Ishikawa (cell line): ENCODE data around the gene KRT35.

Source experiments
- CEBPB ChIP-seq: IDR thresholded peaks from 2 replicates; pipeline ENCODE4 v1.6.1; 2012
- CREB1 ChIP-seq: IDR thresholded peaks from 2 replicates; pipeline ENCODE4 v1.6.1; 2012; ENCODE audit warnings: low read depth
- EGR1 ChIP-seq: IDR thresholded peaks from 2 replicates; pipeline ENCODE4 v1.6.1; 2012
- EP300 ChIP-seq: IDR thresholded peaks from 2 replicates; pipeline ENCODE4 v1.6.1; 2012; ENCODE audit warnings: borderline replicate concordance
- FOXM1 ChIP-seq: IDR thresholded peaks from 2 replicates; pipeline ENCODE4 v1.6.1; 2012; ENCODE audit warnings: low read depth, borderline replicate concordance
- NFIC ChIP-seq: IDR thresholded peaks from 2 replicates; pipeline ENCODE4 v1.6.1; 2012
- RAD21 ChIP-seq: IDR thresholded peaks from 2 replicates; pipeline ENCODE4 v1.6.1; 2012; ENCODE audit warnings: low read depth
- TAF1 ChIP-seq: IDR thresholded peaks from 2 replicates; pipeline ENCODE4 v1.6.1; 2012; ENCODE audit warnings: low read depth, mild to moderate bottlenecking
- TCF12 ChIP-seq: IDR thresholded peaks from 2 replicates; pipeline ENCODE4 v1.6.1; 2012; ENCODE audit warnings: low read depth
- TEAD4 ChIP-seq: IDR thresholded peaks from 2 replicates; pipeline ENCODE4 v1.6.1; 2012
- YY1 ChIP-seq: IDR thresholded peaks from 2 replicates; pipeline ENCODE4 v1.6.1; 2012; ENCODE audit warnings: low read depth
- ZBTB7A ChIP-seq: IDR thresholded peaks from 2 replicates; pipeline ENCODE4 v1.6.1; 2012; ENCODE audit warnings: low read depth
- TF ChIP-seq, protein P1 (sequence below): IDR thresholded peaks from 2 replicates; pipeline ENCODE4 v1.6.1; 2012; ENCODE audit warnings: low read depth, mild to moderate bottlenecking
- TF ChIP-seq, protein P2 (sequence below): IDR thresholded peaks from 2 replicates; pipeline ENCODE4 v1.6.1; 2012
- TF ChIP-seq, protein P3 (sequence below): IDR thresholded peaks from 2 replicates; pipeline ENCODE4 v1.6.1; 2012

The KRT35 gene

DNA sequence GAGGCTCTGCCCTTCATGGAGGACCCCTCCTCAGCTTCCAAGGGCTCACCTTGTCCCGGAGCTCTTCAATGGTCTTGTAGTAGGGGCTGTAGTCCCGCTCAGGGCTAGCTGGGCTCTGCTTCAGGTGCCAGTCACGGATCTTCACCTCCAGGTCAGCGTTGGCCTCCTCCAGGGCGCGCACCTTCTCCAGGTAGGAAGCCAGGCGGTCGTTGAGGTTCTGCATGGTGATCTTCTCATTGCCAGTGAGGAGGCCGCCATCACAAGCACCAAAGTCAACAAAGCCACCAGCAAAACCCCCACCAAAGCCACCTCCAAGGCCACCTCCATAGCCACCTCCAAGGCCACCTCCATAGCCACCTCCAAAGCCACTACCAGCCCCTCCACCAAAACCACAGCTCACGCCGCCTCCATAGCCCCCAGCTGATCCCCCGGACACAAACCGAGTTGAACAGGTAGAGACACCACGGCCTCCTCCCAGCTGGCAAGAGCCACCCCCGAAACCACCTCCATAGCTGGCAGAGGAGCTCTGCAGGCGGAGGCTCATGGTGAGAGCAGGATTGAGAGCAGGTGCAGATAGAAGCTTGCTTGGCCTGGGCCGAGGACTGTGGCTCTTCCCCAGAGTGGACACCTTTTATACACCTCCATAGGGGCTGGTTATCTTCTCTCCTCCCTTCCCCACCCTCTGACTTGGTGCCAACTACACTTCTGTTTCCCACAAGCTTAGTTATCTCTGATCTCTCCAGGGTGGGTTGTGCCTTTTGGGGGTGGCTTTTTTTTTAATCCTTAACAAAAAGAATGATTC is 24.3 kb upstream of the KRT35 start, which contains the start of gene KRT13:
TSS of gene KRT13 (minus strand) at position 606 of the 802 bp plus-strand sequence. CDS start at position 544, 62 bp downstream.
- TF ChIP-seq YY1 (no peak), TCF12 (no peak), TAF1 (no peak), RAD21 (no peak), EGR1 (no peak), NFIC (no peak), FOXM1 (no peak), CREB1 (no peak), CEBPB (no peak)
- TF ChIP-seq, protein P1, sequence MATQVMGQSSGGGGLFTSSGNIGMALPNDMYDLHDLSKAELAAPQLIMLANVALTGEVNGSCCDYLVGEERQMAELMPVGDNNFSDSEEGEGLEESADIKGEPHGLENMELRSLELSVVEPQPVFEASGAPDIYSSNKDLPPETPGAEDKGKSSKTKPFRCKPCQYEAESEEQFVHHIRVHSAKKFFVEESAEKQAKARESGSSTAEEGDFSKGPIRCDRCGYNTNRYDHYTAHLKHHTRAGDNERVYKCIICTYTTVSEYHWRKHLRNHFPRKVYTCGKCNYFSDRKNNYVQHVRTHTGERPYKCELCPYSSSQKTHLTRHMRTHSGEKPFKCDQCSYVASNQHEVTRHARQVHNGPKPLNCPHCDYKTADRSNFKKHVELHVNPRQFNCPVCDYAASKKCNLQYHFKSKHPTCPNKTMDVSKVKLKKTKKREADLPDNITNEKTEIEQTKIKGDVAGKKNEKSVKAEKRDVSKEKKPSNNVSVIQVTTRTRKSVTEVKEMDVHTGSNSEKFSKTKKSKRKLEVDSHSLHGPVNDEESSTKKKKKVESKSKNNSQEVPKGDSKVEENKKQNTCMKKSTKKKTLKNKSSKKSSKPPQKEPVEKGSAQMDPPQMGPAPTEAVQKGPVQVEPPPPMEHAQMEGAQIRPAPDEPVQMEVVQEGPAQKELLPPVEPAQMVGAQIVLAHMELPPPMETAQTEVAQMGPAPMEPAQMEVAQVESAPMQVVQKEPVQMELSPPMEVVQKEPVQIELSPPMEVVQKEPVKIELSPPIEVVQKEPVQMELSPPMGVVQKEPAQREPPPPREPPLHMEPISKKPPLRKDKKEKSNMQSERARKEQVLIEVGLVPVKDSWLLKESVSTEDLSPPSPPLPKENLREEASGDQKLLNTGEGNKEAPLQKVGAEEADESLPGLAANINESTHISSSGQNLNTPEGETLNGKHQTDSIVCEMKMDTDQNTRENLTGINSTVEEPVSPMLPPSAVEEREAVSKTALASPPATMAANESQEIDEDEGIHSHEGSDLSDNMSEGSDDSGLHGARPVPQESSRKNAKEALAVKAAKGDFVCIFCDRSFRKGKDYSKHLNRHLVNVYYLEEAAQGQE: no peak
- TF ChIP-seq, protein P2, sequence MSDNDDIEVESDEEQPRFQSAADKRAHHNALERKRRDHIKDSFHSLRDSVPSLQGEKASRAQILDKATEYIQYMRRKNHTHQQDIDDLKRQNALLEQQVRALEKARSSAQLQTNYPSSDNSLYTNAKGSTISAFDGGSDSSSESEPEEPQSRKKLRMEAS: no peak

DNA sequence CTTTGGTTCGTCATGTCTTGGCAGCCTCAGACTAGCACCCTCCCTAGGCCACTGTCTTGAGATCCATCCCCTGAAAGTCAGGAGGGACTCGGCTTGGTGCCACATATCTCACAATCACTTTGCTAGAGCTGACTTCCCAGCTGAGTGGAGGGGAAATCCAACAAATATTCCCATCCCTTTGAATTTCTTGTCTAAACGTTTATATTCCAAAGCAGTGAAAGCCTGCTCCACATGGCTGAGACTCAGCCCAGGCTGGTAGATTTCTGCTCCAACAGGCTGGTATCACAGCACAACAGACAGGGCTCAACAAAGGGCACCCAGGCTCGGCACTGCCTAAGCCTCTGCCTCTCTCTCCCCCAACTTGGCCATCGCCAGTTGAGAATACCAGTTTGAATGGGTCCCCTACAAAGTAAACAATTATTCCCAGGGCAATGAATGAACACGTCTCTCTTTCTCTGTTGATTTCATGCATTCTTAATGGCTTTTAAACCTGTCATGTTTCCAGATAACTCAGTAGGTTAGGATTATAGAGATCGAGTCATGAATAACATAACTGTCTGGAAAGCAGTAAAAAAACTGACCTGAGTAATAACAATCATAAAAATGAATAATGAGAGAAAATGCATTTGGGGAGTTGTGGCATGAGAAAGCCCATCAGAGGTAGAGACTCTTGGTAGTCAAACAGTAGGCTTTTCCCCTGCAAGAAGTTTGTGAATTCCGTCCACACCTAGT is 23.5 kb upstream of the KRT35 start:
- TF ChIP-seq TEAD4 (no peak), FOXM1 (no peak), NFIC (no peak), CREB1 (no peak), EP300 (no peak), RAD21 (no peak), TAF1 (no peak), CEBPB (no peak), ZBTB7A (no peak), TCF12 (no peak), YY1 (no peak), EGR1 (no peak)
- TF ChIP-seq, protein P3, sequence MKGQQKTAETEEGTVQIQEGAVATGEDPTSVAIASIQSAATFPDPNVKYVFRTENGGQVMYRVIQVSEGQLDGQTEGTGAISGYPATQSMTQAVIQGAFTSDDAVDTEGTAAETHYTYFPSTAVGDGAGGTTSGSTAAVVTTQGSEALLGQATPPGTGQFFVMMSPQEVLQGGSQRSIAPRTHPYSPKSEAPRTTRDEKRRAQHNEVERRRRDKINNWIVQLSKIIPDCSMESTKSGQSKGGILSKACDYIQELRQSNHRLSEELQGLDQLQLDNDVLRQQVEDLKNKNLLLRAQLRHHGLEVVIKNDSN: no peak
- TF ChIP-seq, protein P1: no peak
- TF ChIP-seq, protein P2: no peak

DNA sequence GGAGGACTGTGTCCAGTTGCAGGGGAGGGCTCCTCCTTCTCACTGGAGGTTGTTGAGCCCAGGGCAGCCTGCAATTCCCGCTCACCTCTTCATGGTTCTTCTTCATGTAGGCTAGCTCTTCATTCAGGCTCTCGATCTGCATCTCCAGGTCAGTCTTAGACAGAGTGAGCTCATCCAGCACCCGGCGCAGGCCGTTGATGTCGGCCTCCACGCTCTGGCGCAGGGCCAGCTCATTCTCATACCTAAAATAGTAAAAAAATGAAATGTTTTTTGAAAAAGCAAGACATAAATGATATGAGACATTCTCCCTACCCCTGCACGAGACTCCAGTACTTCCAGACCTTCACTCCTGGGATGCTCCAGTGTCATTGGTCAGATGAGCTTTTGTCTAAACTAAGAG is 22.3 kb upstream of the KRT35 start:
- TF ChIP-seq CREB1: no peak
- no peak for TF ChIP-seq CEBPB
- TF ChIP-seq, protein P1: no peak
- no peak for TF ChIP-seq TEAD4
- TF ChIP-seq TAF1: no peak
- TF ChIP-seq TCF12: no peak
- TF ChIP-seq EP300: no peak

DNA sequence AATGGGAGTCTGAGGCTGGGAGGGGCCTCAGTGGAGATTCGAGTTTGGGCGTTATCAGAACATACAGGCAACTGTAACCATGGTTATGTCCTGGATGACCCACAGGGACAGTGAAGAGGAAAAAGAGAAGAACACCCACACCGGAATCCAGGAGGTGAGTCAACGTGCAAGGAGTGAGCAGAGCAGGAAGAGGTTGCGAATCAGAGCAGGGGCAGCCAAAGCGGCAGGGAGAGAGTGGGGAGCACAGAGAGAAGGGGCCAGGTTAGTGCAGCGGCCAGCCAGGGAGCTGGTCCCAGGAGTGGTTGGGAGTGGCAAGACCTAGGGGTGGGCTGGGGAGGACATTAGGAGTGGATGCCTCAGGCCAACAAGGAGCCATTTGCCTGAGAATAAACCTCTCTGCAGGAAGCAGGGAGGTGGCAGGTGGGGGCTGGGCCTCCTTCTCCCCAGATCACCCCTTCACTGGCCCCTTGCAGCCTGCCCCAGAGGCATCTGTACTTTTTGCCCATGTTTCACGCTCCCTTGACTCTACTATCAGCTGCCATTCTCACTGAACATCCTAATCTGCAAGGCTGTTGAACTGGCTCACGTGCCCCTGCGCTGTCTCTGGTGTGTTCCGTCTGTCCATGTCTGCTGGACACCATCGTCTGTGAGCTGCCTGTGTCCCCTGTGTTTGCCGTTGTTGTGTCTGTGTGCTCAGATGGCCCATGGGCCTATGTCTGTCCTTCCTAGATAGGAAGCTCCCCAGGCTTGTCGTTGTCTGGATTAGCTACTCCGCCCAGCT is 19.4 kb upstream of the KRT35 start:
- TF ChIP-seq TAF1: no peak
- TF ChIP-seq CREB1: no peak
- TF ChIP-seq YY1: no peak
- TF ChIP-seq FOXM1: no peak
- TF ChIP-seq, protein P1: no peak
- no peak for TF ChIP-seq TEAD4
- TF ChIP-seq, protein P3: no peak
- TF ChIP-seq TCF12: no peak
- TF ChIP-seq EGR1: no peak
- no peak for TF ChIP-seq NFIC
